ENCODE data around the gene CTSW.
A peak's percentile ranks its signal among the peaks of the same experiment; 100 is the strongest.

The CTSW gene

GRCh38 chr11:65917434-65918210 lies 38.0 kb downstream of the CTSW start:
- H3K4me1 ChIP-seq (ENCODE audit: insufficient read depth, low read length): peaks cover 23% of the 10 kb centered on the region
- H2AFZ ChIP-seq (ENCODE audit: low read depth, low read length): no peak overlapping the region
- H3K36me3 ChIP-seq (ENCODE audit: insufficient read depth, low read length): peaks cover 14% of the 10 kb centered on the region
- no peaks in the 10 kb centered on the region for H3K27me3 ChIP-seq (ENCODE audit: insufficient read depth, low read length)
- H3K9me3 ChIP-seq (ENCODE audit: low read length): no peaks in the 10 kb centered on the region
- peak overlapping the region; percentile 96 for H3K4me3 ChIP-seq (ENCODE audit: low read length)

DNA sequence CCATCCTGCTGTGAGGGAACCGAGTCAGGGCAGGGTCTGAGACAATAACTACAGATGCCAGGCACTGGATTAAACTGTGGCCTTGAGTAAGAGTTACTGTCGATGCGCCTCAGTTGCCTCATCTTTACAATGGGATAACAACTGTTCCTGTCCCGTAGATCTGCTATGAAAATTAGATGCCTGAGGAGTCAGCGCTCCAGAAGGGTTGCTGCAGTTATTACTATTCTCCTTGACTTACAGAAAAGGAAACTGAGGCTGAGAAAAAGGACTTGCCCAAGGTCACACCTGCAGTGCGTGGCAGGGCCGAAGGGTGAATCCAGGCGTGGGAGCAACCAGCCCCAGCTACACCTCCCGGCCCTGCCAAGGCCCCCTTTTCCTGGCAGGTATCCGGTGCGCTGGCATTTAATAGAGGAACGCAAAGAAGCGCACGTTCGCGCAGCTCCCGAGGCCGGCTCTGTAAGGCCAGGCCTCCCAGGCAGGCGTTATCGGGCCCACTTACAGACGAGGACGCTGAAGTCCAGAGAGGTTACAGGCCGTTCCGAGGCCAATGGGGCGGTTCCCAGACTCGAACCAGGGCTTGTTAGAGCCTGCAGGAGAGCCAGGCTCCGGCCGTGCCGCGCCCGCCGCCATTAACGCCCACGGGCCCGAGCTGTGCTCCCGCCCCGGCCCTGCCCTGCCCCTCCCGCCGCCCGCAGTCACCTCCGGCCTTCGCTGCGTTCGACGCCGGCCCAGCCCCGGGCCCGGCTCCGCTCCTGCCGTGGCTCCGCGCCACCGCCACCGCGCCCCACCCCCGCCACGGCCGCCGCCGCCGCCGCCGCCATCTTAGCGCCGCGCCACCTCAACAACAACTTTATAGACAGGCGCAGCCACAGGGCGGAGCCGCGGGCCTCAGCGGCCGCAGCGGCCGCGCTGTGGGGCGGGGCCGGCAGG lies 38.8 kb downstream of the CTSW start, which contains the start of gene C11orf68:
TSS of gene C11orf68 (minus strand) at position 852 of the 930 bp plus-strand sequence. CDS start at position 821, 31 bp downstream.
- H3K9me3 ChIP-seq (ENCODE audit: low read length): no peaks in the 10 kb centered on the region
- peaks cover 23% of the 10 kb centered on the region for H3K4me1 ChIP-seq (ENCODE audit: insufficient read depth, low read length)
- peak within 1 kb of the TSS; percentile 96 for H3K4me3 ChIP-seq (ENCODE audit: low read length)
- H3K36me3 ChIP-seq (ENCODE audit: insufficient read depth, low read length): peaks cover 17% of the 10 kb centered on the region
- H3K27me3 ChIP-seq (ENCODE audit: insufficient read depth, low read length): no peaks in the 10 kb centered on the region
- H2AFZ ChIP-seq (ENCODE audit: low read depth, low read length): peak within 1 kb of the TSS; percentile 83

- H3K27me3 ChIP-seq (ENCODE audit: insufficient read depth, low read length): no peaks in the 10 kb centered on the region
- H3K4me3 ChIP-seq (ENCODE audit: low read length): peak within 1 kb of the TSS; percentile 96
- H2AFZ ChIP-seq (ENCODE audit: low read depth, low read length): peak within 1 kb of the TSS; percentile 83
- peaks cover 23% of the 10 kb centered on the region for H3K4me1 ChIP-seq (ENCODE audit: insufficient read depth, low read length)
- H3K36me3 ChIP-seq (ENCODE audit: insufficient read depth, low read length): peaks cover 17% of the 10 kb centered on the region
- H3K9me3 ChIP-seq (ENCODE audit: low read length): no peaks in the 10 kb centered on the region
Observed at GRCh38 chr11:65919141-65919572, 39.5 kb downstream of the CTSW start, which contains the start of gene DRAP1. Gene DRAP1, plus strand, starts transcription at chr11:65919426. Its CDS starts 76 bp downstream, at chr11:65919502.

- H2AFZ ChIP-seq (ENCODE audit: low read depth, low read length): peak overlapping the region; percentile 83
- H3K4me3 ChIP-seq (ENCODE audit: low read length): peak overlapping the region; percentile 83
- H3K4me1 ChIP-seq (ENCODE audit: insufficient read depth, low read length): peaks cover 23% of the 10 kb centered on the region
- H3K36me3 ChIP-seq (ENCODE audit: insufficient read depth, low read length): peaks cover 17% of the 10 kb centered on the region
- no peaks in the 10 kb centered on the region for H3K27me3 ChIP-seq (ENCODE audit: insufficient read depth, low read length)
- no peaks in the 10 kb centered on the region for H3K9me3 ChIP-seq (ENCODE audit: low read length)
Observed at GRCh38 chr11:65919573-65920371, 40.1 kb downstream of the CTSW start.

DNA sequence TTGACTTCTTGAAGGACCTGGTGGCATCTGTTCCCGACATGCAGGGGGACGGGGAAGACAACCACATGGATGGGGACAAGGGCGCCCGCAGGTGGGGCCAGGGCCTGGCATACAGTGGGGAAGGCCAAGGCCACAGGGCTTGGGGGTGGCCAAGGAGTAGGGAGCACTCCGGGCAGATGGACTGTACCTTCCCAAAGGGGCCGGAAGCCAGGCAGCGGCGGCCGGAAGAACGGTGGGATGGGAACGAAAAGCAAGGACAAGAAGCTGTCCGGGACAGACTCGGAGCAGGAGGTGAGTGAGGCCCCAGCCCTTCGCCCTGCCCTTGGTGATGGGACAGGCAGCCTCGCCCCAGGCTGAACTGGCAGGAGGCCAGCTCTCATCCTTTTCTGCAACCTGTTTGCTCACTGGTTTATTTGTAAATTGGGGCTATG lies 40.8 kb downstream of the CTSW start:
- H3K9me3 ChIP-seq (ENCODE audit: low read length): no peaks in the 10 kb centered on the region
- no peak overlapping the region for H2AFZ ChIP-seq (ENCODE audit: low read depth, low read length)
- H3K36me3 ChIP-seq (ENCODE audit: insufficient read depth, low read length): peaks cover 17% of the 10 kb centered on the region
- H3K27me3 ChIP-seq (ENCODE audit: insufficient read depth, low read length): no peaks in the 10 kb centered on the region
- H3K4me1 ChIP-seq (ENCODE audit: insufficient read depth, low read length): peaks cover 23% of the 10 kb centered on the region
- H3K4me3 ChIP-seq (ENCODE audit: low read length): peak overlapping the region; percentile 83

- H3K4me1 ChIP-seq (ENCODE audit: insufficient read depth, low read length): peaks cover 23% of the 10 kb centered on the region
- no peak overlapping the region for H2AFZ ChIP-seq (ENCODE audit: low read depth, low read length)
- no peak overlapping the region for H3K4me3 ChIP-seq (ENCODE audit: low read length)
- H3K9me3 ChIP-seq (ENCODE audit: low read length): no peaks in the 10 kb centered on the region
- H3K36me3 ChIP-seq (ENCODE audit: insufficient read depth, low read length): peaks cover 17% of the 10 kb centered on the region
- H3K27me3 ChIP-seq (ENCODE audit: insufficient read depth, low read length): no peaks in the 10 kb centered on the region
Observed at GRCh38 chr11:65921033-65921555, 41.5 kb downstream of the CTSW start.

GRCh38 chr11:65921876-65922275 lies 42.2 kb downstream of the CTSW start:
- no peaks in the 10 kb centered on the region for H3K27me3 ChIP-seq (ENCODE audit: insufficient read depth, low read length)
- no peak overlapping the region for H3K4me3 ChIP-seq (ENCODE audit: low read length)
- H2AFZ ChIP-seq (ENCODE audit: low read depth, low read length): no peak overlapping the region
- peaks cover 17% of the 10 kb centered on the region for H3K36me3 ChIP-seq (ENCODE audit: insufficient read depth, low read length)
- peaks cover 23% of the 10 kb centered on the region for H3K4me1 ChIP-seq (ENCODE audit: insufficient read depth, low read length)
- H3K9me3 ChIP-seq (ENCODE audit: low read length): no peaks in the 10 kb centered on the region

- H3K9me3 ChIP-seq (ENCODE audit: low read length): no peaks in the 10 kb centered on the region
- H2AFZ ChIP-seq (ENCODE audit: low read depth, low read length): no peak overlapping the region
- peaks cover 20% of the 10 kb centered on the region for H3K4me1 ChIP-seq (ENCODE audit: insufficient read depth, low read length)
- H3K4me3 ChIP-seq (ENCODE audit: low read length): no peak overlapping the region
- no peaks in the 10 kb centered on the region for H3K27me3 ChIP-seq (ENCODE audit: insufficient read depth, low read length)
- H3K36me3 ChIP-seq (ENCODE audit: insufficient read depth, low read length): peaks cover 15% of the 10 kb centered on the region
Observed at GRCh38 chr11:65922565-65922964, 42.9 kb downstream of the CTSW start.

DNA sequence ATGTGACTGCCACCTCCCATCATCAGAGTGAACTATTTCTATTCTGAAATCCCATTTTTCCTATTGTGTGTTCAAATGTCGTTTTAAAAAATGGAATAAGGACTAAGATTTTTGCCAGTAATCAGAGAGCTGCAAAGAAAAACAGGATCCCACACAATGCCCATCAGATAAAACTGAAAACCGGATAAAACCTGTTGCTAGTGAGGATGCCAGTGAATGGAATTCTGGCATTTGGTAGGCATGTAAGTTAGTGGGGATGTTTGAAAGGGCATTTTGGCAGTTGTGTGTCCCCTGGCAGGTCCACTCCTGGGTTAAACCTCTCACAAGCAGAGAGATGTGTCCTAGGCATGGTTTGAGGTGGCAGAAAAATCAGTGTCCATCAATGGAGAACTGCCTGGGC lies 45.8 kb downstream of the CTSW start:
- no peaks in the 10 kb centered on the region for H3K9me3 ChIP-seq (ENCODE audit: low read length)
- no peak overlapping the region for H2AFZ ChIP-seq (ENCODE audit: low read depth, low read length)
- H3K4me1 ChIP-seq (ENCODE audit: insufficient read depth, low read length): peaks cover 5% of the 10 kb centered on the region
- H3K27me3 ChIP-seq (ENCODE audit: insufficient read depth, low read length): no peaks in the 10 kb centered on the region
- H3K36me3 ChIP-seq (ENCODE audit: insufficient read depth, low read length): peaks cover 13% of the 10 kb centered on the region
- no peak overlapping the region for H3K4me3 ChIP-seq (ENCODE audit: low read length)

- Histone ChIP-seq H2AFZ (ENCODE audit: low read depth, low read length) (no peak overlapping the region), H3K4me3 (ENCODE audit: low read length) (no peak overlapping the region), H3K9me3 (ENCODE audit: low read length) (no peaks in the 10 kb centered on the region), H3K27me3 (ENCODE audit: insufficient read depth, low read length) (no peaks in the 10 kb centered on the region), H3K36me3 (ENCODE audit: insufficient read depth, low read length) (peaks cover under 1% of the 10 kb centered on the region), H3K4me1 (ENCODE audit: insufficient read depth, low read length) (no peaks in the 10 kb centered on the region)
Observed at GRCh38 chr11:65927904-65928397, 48.3 kb downstream of the CTSW start.

DNA sequence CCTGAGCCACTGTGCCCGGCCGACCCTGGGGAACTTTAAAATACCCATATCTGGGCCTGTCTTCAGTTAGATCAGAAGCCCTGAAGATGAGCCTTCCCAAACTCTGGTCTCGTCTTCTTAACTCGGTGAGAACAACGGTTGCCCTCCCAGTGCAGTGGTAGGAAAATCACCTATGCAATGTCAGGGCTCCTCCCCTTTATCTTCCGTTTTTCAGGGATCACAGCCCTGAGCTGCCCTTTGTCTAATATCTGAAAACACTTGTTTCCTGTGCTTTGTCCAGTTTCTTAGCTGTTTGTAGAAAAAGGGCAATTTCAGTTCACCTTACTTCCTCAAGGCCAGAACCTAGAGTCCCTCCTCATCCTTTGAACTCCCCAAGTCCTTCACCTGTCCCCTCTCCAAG lies 49.0 kb downstream of the CTSW start:
- H3K4me1 ChIP-seq (ENCODE audit: insufficient read depth, low read length): no peaks in the 10 kb centered on the region
- H3K27me3 ChIP-seq (ENCODE audit: insufficient read depth, low read length): no peaks in the 10 kb centered on the region
- H2AFZ ChIP-seq (ENCODE audit: low read depth, low read length): no peak overlapping the region
- no peaks in the 10 kb centered on the region for H3K36me3 ChIP-seq (ENCODE audit: insufficient read depth, low read length)
- no peaks in the 10 kb centered on the region for H3K9me3 ChIP-seq (ENCODE audit: low read length)
- H3K4me3 ChIP-seq (ENCODE audit: low read length): no peak overlapping the region

Data from neuron (in vitro differentiated cells).